H1 (cell line): ENCODE measurements around the gene TBCD. TPM values are rescaled to one million over a fixed set of nuclear protein-coding genes. Genes with fewer than 3 reads are reported as not detected.

Source experiments
- CTCF ChIA-PET: fragments of 300-600 bp; sonication (Branson Sonifier 250); formaldehyde crosslinking; loops from one replicate; lab custom pipeline; 2021; ENCODE audit not compliant: partially characterized antibody; lab: Charles Lee
- POLR2A ChIA-PET: fragments of 300-600 bp; sonication (Branson Sonifier 250); formaldehyde crosslinking; loops from one replicate; lab custom pipeline; 2021; ENCODE audit warnings: inconsistent platforms; ENCODE audit not compliant: partially characterized antibody; lab: Charles Lee
- DNase-seq, 2 experiments: peaks; one replicate each; pipeline versions ENCODE4 v3.0.0 to v3.0.0-alpha.2; 2010 to 2022; ENCODE audit warnings: low spot score in 2 of 2, low read depth in 1 of 2, mixed read lengths in 1 of 2
- FAIRE-seq: peaks from 2 replicates; lab custom pipeline; 2011; peaks lifted over from hg19 to GRCh38; lab: Jason Lieb, UNC
- H2AFZ ChIP-seq: 2 replicates; pipeline ENCODE4 v1.8.1; 2012; ENCODE audit warnings: low read length, inconsistent platforms
- H2AK5ac ChIP-seq: 2 replicates; pipeline ENCODE4 v1.6.1; 2013; ENCODE audit warnings: low read depth, low read length
- H2BK120ac ChIP-seq: replicated peaks from 2 replicates; pipeline ENCODE3; 2013; ENCODE audit warnings: low read depth, low read length, inconsistent platforms
- H2BK12ac ChIP-seq: 2 replicates; pipeline ENCODE4 v1.6.1; 2013; ENCODE audit warnings: low read depth, low read length
- H2BK15ac ChIP-seq: 2 replicates; pipeline ENCODE4 v1.6.1; 2013; ENCODE audit warnings: low read length
- H2BK20ac ChIP-seq: 2 replicates; pipeline ENCODE4 v1.6.1; 2013; ENCODE audit warnings: low read length
- H2BK5ac ChIP-seq: 2 replicates; pipeline ENCODE4 v1.6.1; 2013; ENCODE audit warnings: low read depth, low read length
- H3K14ac ChIP-seq: 2 replicates; pipeline ENCODE4 v1.6.1; 2013; ENCODE audit warnings: inconsistent platforms; ENCODE audit not compliant: insufficient read length
- H3K18ac ChIP-seq: 2 replicates; pipeline ENCODE4 v1.6.1; 2013; ENCODE audit warnings: low read length; ENCODE audit errors: extremely low read depth
- H3K23ac ChIP-seq: 2 replicates; pipeline ENCODE4 v1.6.1; 2013; ENCODE audit warnings: inconsistent platforms; ENCODE audit not compliant: insufficient read length
- H3K23me2 ChIP-seq: 2 replicates; pipeline ENCODE4 v1.6.1; 2013; ENCODE audit warnings: low read depth, low read length
- H3K27ac ChIP-seq: 2 replicates; pipeline ENCODE4 v1.6.1; 2011; ENCODE audit warnings: low read depth, low read length, inconsistent platforms
- H3K27me3 ChIP-seq, 4 experiments: replicated peaks in 1 of 4; 1 replicate in 1 of 4; 2 replicates in 3 of 4; pipeline versions ENCODE4 v1.6.1 to v1.8.1; 2011 to 2013; ENCODE audit warnings: low read length in 3 of 4, mild to moderate bottlenecking in 3 of 4, inconsistent platforms in 2 of 4, mixed read lengths in 2 of 4, moderate library complexity in 1 of 4; ENCODE audit not compliant: control insufficient read depth in 3 of 4, insufficient read depth in 3 of 4; ENCODE audit errors: extremely low read depth in 1 of 4
- H3K36me3 ChIP-seq, 4 experiments: 2 replicates each; pipeline versions ENCODE4 v1.6.1 to v1.8.1; 2011 to 2013; ENCODE audit warnings: mild to moderate bottlenecking in 4 of 4, low read length in 3 of 4, moderate library complexity in 2 of 4, control low read depth in 1 of 4, inconsistent platforms in 1 of 4; ENCODE audit not compliant: insufficient read depth in 4 of 4, control insufficient read depth in 2 of 4
- H3K4ac ChIP-seq: replicated peaks from 2 replicates; pipeline ENCODE3; 2013; ENCODE audit warnings: low read length, low read depth, mixed read lengths, inconsistent platforms; ENCODE audit not compliant: insufficient read length
- H3K4me1 ChIP-seq, 4 experiments: replicated peaks in 1 of 4; 1 replicate in 1 of 4; 2 replicates in 3 of 4; pipeline versions ENCODE4 v1.6.1 to v1.8.1; 2011 to 2013; ENCODE audit warnings: low read length in 3 of 4, inconsistent platforms in 2 of 4, mixed read lengths in 1 of 4; ENCODE audit not compliant: insufficient read depth in 4 of 4, control insufficient read depth in 3 of 4
- H3K4me2 ChIP-seq, 2 experiments: 2 replicates each; pipeline versions ENCODE4 v1.6.1 to v1.8.1; 2011 to 2013; ENCODE audit warnings: low read depth in 2 of 2, low read length in 2 of 2, control low read depth in 1 of 2, inconsistent platforms in 1 of 2, mild to moderate bottlenecking in 1 of 2; ENCODE audit not compliant: insufficient read depth in 1 of 2
- H3K4me3 ChIP-seq, 4 experiments: fragments of 200-600, 300-600 bp in 1 of 4; sonication (generic), shearing (Covaris generic), sonication (Bioruptor Twin) in 1 of 4; 2 replicates each; pipeline versions ENCODE4 v1.5.1 to v1.8.1; 2011 to 2016; ENCODE audit warnings: low read length in 4 of 4, low read depth in 3 of 4, control low read depth in 2 of 4, inconsistent platforms in 2 of 4, mild to moderate bottlenecking in 2 of 4, mixed read lengths in 1 of 4, moderate library complexity in 1 of 4; ENCODE audit not compliant: insufficient read depth in 2 of 4; ENCODE audit errors: extremely low read depth in 1 of 4
- H3K56ac ChIP-seq: replicated peaks from 2 replicates; pipeline ENCODE3; 2013; ENCODE audit warnings: low read depth, mild to moderate bottlenecking, mixed read lengths, low read length, inconsistent platforms; ENCODE audit not compliant: insufficient read length
- H3K79me1 ChIP-seq: 2 replicates; pipeline ENCODE4 v1.6.1; 2013; ENCODE audit warnings: low read depth, low read length, control low read depth
- H3K79me2 ChIP-seq, 2 experiments: 2 replicates each; pipeline versions ENCODE4 v1.6.1 to v1.8.1; 2012 to 2013; ENCODE audit warnings: low read length in 2 of 2, mild to moderate bottlenecking in 2 of 2, inconsistent platforms in 1 of 2; ENCODE audit not compliant: insufficient read depth in 2 of 2, control insufficient read depth in 1 of 2
- H3K9ac ChIP-seq, 4 experiments: replicated peaks in 1 of 4; 1 replicate in 1 of 4; 2 replicates in 3 of 4; pipeline versions ENCODE4 v1.6.1 to v1.8.1; 2011 to 2013; ENCODE audit warnings: low read depth in 3 of 4, low read length in 3 of 4, control low read depth in 2 of 4, mild to moderate bottlenecking in 2 of 4, moderate library complexity in 2 of 4, inconsistent platforms in 1 of 4; ENCODE audit errors: extremely low read depth in 1 of 4
- H3K9me3 ChIP-seq, 2 experiments: 2 replicates each; pipeline versions ENCODE4 v1.6.1 to v1.8.1; 2012 to 2013; ENCODE audit warnings: mild to moderate bottlenecking in 2 of 2, moderate library complexity in 2 of 2, control low read depth in 1 of 2, inconsistent platforms in 1 of 2, low read depth in 1 of 2, low read length in 1 of 2, mixed read lengths in 1 of 2; ENCODE audit not compliant: insufficient read depth in 2 of 2
- H4K20me1 ChIP-seq, 2 experiments: replicated peaks in 1 of 2; 2 replicates each; pipeline versions ENCODE3 to v1.8.1; 2011 to 2013; ENCODE audit warnings: inconsistent platforms in 2 of 2, low read length in 2 of 2, mild to moderate bottlenecking in 1 of 2; ENCODE audit not compliant: insufficient read depth in 2 of 2, control insufficient read depth in 1 of 2
- H4K5ac ChIP-seq: 2 replicates; pipeline ENCODE4 v1.6.1; 2013; ENCODE audit warnings: low read length, low read depth, mixed read lengths, inconsistent platforms; ENCODE audit not compliant: insufficient read length
- H4K8ac ChIP-seq: 2 replicates; pipeline ENCODE4 v1.8.0; 2013; ENCODE audit warnings: mild to moderate bottlenecking, moderate library complexity, low read length, inconsistent platforms; ENCODE audit not compliant: insufficient read depth; ENCODE audit errors: extremely low read depth
- H4K91ac ChIP-seq: replicated peaks from 2 replicates; pipeline ENCODE3; 2013; ENCODE audit warnings: low read length, mixed read lengths, inconsistent platforms; ENCODE audit not compliant: insufficient read length
- ASH2L ChIP-seq: fragments of 200-600, 300-600 bp; sonication (generic); IDR thresholded peaks from one replicate; pipeline ENCODE4 v1.7.1; 2017; ENCODE audit warnings: low read length
- ATF3 ChIP-seq: IDR thresholded peaks from 2 replicates; pipeline ENCODE4 v1.6.1; 2011; ENCODE audit warnings: low read depth, mild to moderate bottlenecking, low read length; ENCODE audit not compliant: insufficient read depth
- BRCA1 ChIP-seq: IDR thresholded peaks from 2 replicates; pipeline ENCODE4 v1.6.1; 2012; ENCODE audit warnings: low read depth, low read length, improper control_type of control experiment
- CBX5 ChIP-seq: fragments of 300-800, 300-1000 bp; sonication (generic); IDR thresholded peaks from 2 replicates; pipeline ENCODE4 v1.7.1; 2016; ENCODE audit warnings: antibody characterized with exemption, low read length, low read depth
- EGR1 ChIP-seq: IDR thresholded peaks from 2 replicates; pipeline ENCODE4 v1.6.1; 2011; ENCODE audit warnings: low read depth, low read length, borderline replicate concordance
- GABPA ChIP-seq: IDR thresholded peaks from 2 replicates; pipeline ENCODE4 v1.6.1; 2011; ENCODE audit warnings: mild to moderate bottlenecking, low read length, moderate library complexity, borderline replicate concordance; ENCODE audit not compliant: insufficient read depth
- GTF2F1 ChIP-seq: IDR thresholded peaks from 2 replicates; pipeline ENCODE4 v1.6.1; 2012; ENCODE audit warnings: low read depth, low read length, improper control_type of control experiment, borderline replicate concordance
- KDM4A ChIP-seq: IDR thresholded peaks from one replicate; pipeline ENCODE4 v1.7.1; 2012; ENCODE audit warnings: low read depth, mild to moderate bottlenecking, moderate library complexity, low read length, inconsistent platforms; ENCODE audit not compliant: severe bottlenecking
- KDM5A ChIP-seq: fragments of 200-600 bp; IDR thresholded peaks from 2 replicates; pipeline ENCODE4 v1.7.1; 2012; ENCODE audit warnings: mild to moderate bottlenecking, low read length, inconsistent platforms, mixed read lengths
- RBBP5 ChIP-seq: IDR thresholded peaks from 2 replicates; pipeline ENCODE4 v1.7.1; 2012; ENCODE audit warnings: low read depth, mild to moderate bottlenecking, inconsistent platforms, low read length, moderate library complexity, borderline replicate concordance
- SAP30 ChIP-seq: fragments of 300-600 bp; sonication (generic); IDR thresholded peaks from 2 replicates; pipeline ENCODE4 v1.7.1; 2012; ENCODE audit warnings: low read length, moderate library complexity, mild to moderate bottlenecking, inconsistent platforms; ENCODE audit not compliant: insufficient read depth, insufficient replicate concordance
- SIN3A ChIP-seq, 2 experiments: IDR thresholded peaks in 1 of 2; conservative IDR thresholded peaks in 1 of 2; 2 replicates each; pipeline ENCODE4 v1.6.1; 2011 to 2012; ENCODE audit warnings: low read length in 2 of 2, improper control_type of control experiment in 1 of 2, low read depth in 1 of 2, mild to moderate bottlenecking in 1 of 2
- SIX5 ChIP-seq: IDR thresholded peaks from 2 replicates; pipeline ENCODE4 v1.6.1; 2011; ENCODE audit warnings: mild to moderate bottlenecking, low read depth, low read length
- TAF1 ChIP-seq: IDR thresholded peaks from 2 replicates; pipeline ENCODE4 v1.6.1; 2011; ENCODE audit warnings: mild to moderate bottlenecking, low read depth, low read length
- WGBS, 2 experiments: shearing (Covaris generic) in 1 of 2; methylation state at CpG; one replicate each; pipeline versions ENCODE4 v1.1.6 to v1.1.7; 2013 to 2015; ENCODE audit warnings: low lambda C conversion rate in 2 of 2, mixed read lengths in 2 of 2, inconsistent platforms in 1 of 2, low coverage in 1 of 2, missing lambda C conversion rate in 1 of 2; ENCODE audit not compliant: insufficient replicate concordance in 2 of 2, insufficient coverage in 1 of 2, insufficient read length in 1 of 2; ENCODE audit errors: extremely low coverage in 1 of 2, missing lambda C conversion rate in 1 of 2; 5-methylcytosine and 5-hydroxymethylcytosine counted together
- polyA plus RNA-seq, 7 experiments: library from polyadenylated mRNA; depleted of rRNA in 3 of 7; stranded (reverse) in 5 of 7; unstranded in 2 of 7; fragments of >200 nt in 5 of 7; fragments of 200-250 nt in 2 of 7; gene quantifications; 1 replicate in 5 of 7; 2 replicates in 1 of 7; 4 replicates in 1 of 7; pipeline versions ENCODE4 v1.2.1 to v1.2.3, GENCODE V29; 2011 to 2013; ENCODE audit warnings: missing spikeins in 2 of 7, mixed read lengths in 2 of 7
- total RNA-seq: library from RNA; stranded (reverse); fragmentation: NEBNext Ultra II Directional; extraction: Animal tissue kit (Norgen Biotek cat#: 25700); gene quantifications from 2 replicates; pipeline ENCODE4 v1.2.1, GENCODE V29; 2021

Gene TBCD
- total and polyA plus RNA-seq, 2 of the 8 experiments (the other 6 are each of a cell fraction or from before 2014, with no cell fraction given) = 118 to 162 TPM

GRCh38 chr17:82797061-82797460 lies 45.2 kb downstream of the TBCD start:
- Histone ChIP-seq H3K4me2 (no peak overlapping the region), H3K14ac (no peak overlapping the region), H2AK5ac (no peak overlapping the region), H3K9ac (no peak overlapping the region), H2BK120ac (no peak overlapping the region), H3K4ac (no peak overlapping the region), H2AFZ (no peak overlapping the region), H3K56ac (no peak overlapping the region), H3K18ac (no peak overlapping the region), H2BK12ac (no peak overlapping the region), H3K27me3 (no peaks in the 10 kb centered on the region), H3K23ac (no peak overlapping the region), H3K79me1 (peaks cover 15% of the 10 kb centered on the region; the same call in 1 of the 2 replicates), H3K23me2 (no peaks in the 10 kb centered on the region; the same call in 1 of the 2 replicates), H3K4me3 (no peak overlapping the region), H3K4me1 (no peaks in the 10 kb centered on the region), H2BK20ac (no peak overlapping the region), H3K36me3 (peaks cover 2 to 36% (median 24%) of the 10 kb centered on the region in 4 experiments; a peak in 6 of 8 replicates), H3K27ac (no peak overlapping the region), H4K8ac (no peak overlapping the region), H4K91ac (no peak overlapping the region), H3K9me3 (peaks cover 16 to 19% of the 10 kb centered on the region in 2 experiments), H4K5ac (no peak overlapping the region), H2BK5ac (no peak overlapping the region), H3K79me2 (peaks cover 0 to 40% of the 10 kb centered on the region in 2 experiments; a peak in 2 of 4 replicates), H4K20me1 (peaks cover 3 to 6% of the 10 kb centered on the region in 2 experiments), H2BK15ac (no peak overlapping the region)
- 93% methylated on average over 9 of the region's 9 CpGs; no CpG with 5 or more reads in 1 of the 2 experiments for WGBS, 2 experiments
- DNase-seq = no peak
- ChIA-PET CTCF (no interaction called here), POLR2A (no interaction called here)
- no peak for FAIRE-seq
- no peak for TF ChIP-seq ASH2L
- TF ChIP-seq KDM5A = no peak
- no peak for TF ChIP-seq ATF3
- no peak for TF ChIP-seq TAF1
- TF ChIP-seq RBBP5 = no peak
- TF ChIP-seq KDM4A = no peak
- TF ChIP-seq SAP30 = no peak
- no peak for TF ChIP-seq BRCA1
- no peak for TF ChIP-seq GTF2F1
- no peak for TF ChIP-seq CBX5
- no peak for TF ChIP-seq EGR1
- no peak for TF ChIP-seq GABPA
- no peak for TF ChIP-seq SIX5
- no peak for TF ChIP-seq SIN3A (conservative IDR thresholded peaks at IDR 0.05 in 1 of 2, IDR thresholded peaks at IDR 0.05 in 1 of 2; ENCODE audit: low read depth in 1 of 2, low read length in 2 of 2)
